HepG2 (cell line): ENCODE results near the gene THUMPD2. TPM values are rescaled to one million over a fixed set of nuclear protein-coding genes. Genes with fewer than 3 reads are reported as not detected.

Source experiments
- ATAC-seq: fragments of 200-7000 bp; cut with Tn5 transposase; 3 replicates; pipeline ENCODE4 v1.9.1; 2020; ENCODE audit warnings: mild to moderate bottlenecking, moderate library complexity
- BruUV-seq: library from RNA; stranded (reverse); fragments of 400-500 nt; replicated peaks from 2 replicates; lab custom pipeline; 2021; lab: Mats Ljungman, UMichigan
- CTCF ChIA-PET: fragments of 300-600 bp; formaldehyde crosslinking; extraction: SDS; loops from one replicate; lab custom pipeline; 2021; ENCODE audit warnings: low total read pairs, inconsistent platforms, low intra/inter-chr PET ratio; lab: Yijun Ruan, JAX
- POLR2A ChIA-PET: fragments of 350-600 bp; sonication (Branson Sonifier 250); formaldehyde crosslinking; loops from one replicate; lab custom pipeline; 2020; ENCODE audit warnings: antibody characterized with exemption, inconsistent platforms; lab: Yijun Ruan, JAX
- DNase-seq: peaks from one replicate; pipeline ENCODE4 v3.0.0-alpha.2; 2015; ENCODE audit warnings: low spot score
- FAIRE-seq: peaks from 3 replicates; lab custom pipeline; 2011; peaks lifted over from hg19 to GRCh38; lab: Jason Lieb, UNC
- H2AFZ ChIP-seq: one replicate; pipeline ENCODE4 v1.6.1; 2011; ENCODE audit warnings: low read length, inconsistent platforms
- H3K27ac ChIP-seq: fragments of 300-600 bp; 3 replicates; pipeline ENCODE4 v1.8.0; 2011; ENCODE audit warnings: mixed run types, mild to moderate bottlenecking, mixed read lengths, low read length, inconsistent platforms; ENCODE audit not compliant: insufficient read depth; ENCODE audit errors: extremely low read length
- H3K27me3 ChIP-seq, 2 experiments: fragments of 200-600 bp in 1 of 2; 2 replicates in 1 of 2; 3 replicates in 1 of 2; pipeline versions ENCODE4 v1.6.0 to v1.8.0; 2011; ENCODE audit warnings: low read length in 2 of 2, mild to moderate bottlenecking in 2 of 2, moderate library complexity in 2 of 2, inconsistent platforms in 1 of 2; ENCODE audit not compliant: insufficient read depth in 2 of 2, control insufficient read depth in 1 of 2
- H3K36me3 ChIP-seq, 2 experiments: fragments of 200-600 bp in 1 of 2; replicated peaks in 1 of 2; 2 replicates in 1 of 2; 3 replicates in 1 of 2; pipeline versions ENCODE4 v1.5.1 to v1.8.0; 2011; ENCODE audit warnings: low read length in 2 of 2, inconsistent platforms in 1 of 2; ENCODE audit not compliant: insufficient read depth in 2 of 2, control insufficient read depth in 1 of 2
- H3K4me1 ChIP-seq: 2 replicates; pipeline ENCODE4 v1.5.1; 2012; ENCODE audit warnings: low read length, inconsistent platforms; ENCODE audit not compliant: insufficient read depth
- H3K4me2 ChIP-seq: 2 replicates; pipeline ENCODE4 v1.6.0; 2011; ENCODE audit warnings: low read depth, low read length, inconsistent platforms
- H3K4me3 ChIP-seq, 3 experiments: fragments of 200-600 bp in 1 of 3; sonication (generic), shearing (Covaris generic) in 1 of 3; replicated peaks in 1 of 3; 2 replicates each; pipeline ENCODE4 v1.5.1; 2011 to 2016; ENCODE audit warnings: low read length in 3 of 3, inconsistent platforms in 2 of 3, low read depth in 2 of 3, mild to moderate bottlenecking in 2 of 3, control low read depth in 1 of 3, mixed read lengths in 1 of 3; ENCODE audit not compliant: insufficient read depth in 1 of 3
- H3K79me2 ChIP-seq: one replicate; pipeline ENCODE4 v1.6.1; 2011; ENCODE audit warnings: low read length, inconsistent platforms; ENCODE audit not compliant: insufficient read depth
- H3K9ac ChIP-seq: 2 replicates; pipeline ENCODE4 v1.6.0; 2011; ENCODE audit warnings: mild to moderate bottlenecking, low read depth, low read length, inconsistent platforms; ENCODE audit not compliant: insufficient read depth
- H3K9me3 ChIP-seq: 2 replicates; pipeline ENCODE4 v1.5.1; 2012; ENCODE audit warnings: mild to moderate bottlenecking, low read length
- H4K20me1 ChIP-seq: 2 replicates; pipeline ENCODE4 v1.6.0; 2011; ENCODE audit warnings: inconsistent platforms, mild to moderate bottlenecking, low read length, moderate library complexity; ENCODE audit not compliant: insufficient read depth
- DMAP1 ChIP-seq: IDR thresholded peaks from 2 replicates; pipeline ENCODE4 v1.6.1; 2016
- MTF2 ChIP-seq: sonication (generic); formaldehyde crosslinking; IDR thresholded peaks from 2 replicates; pipeline ENCODE4 v1.5.0; 2020; ENCODE audit warnings: missing genetic modification reagents, borderline replicate concordance
- THYN1 ChIP-seq: sonication (generic); formaldehyde crosslinking; IDR thresholded peaks from 2 replicates; pipeline ENCODE4 v1.8.1; 2023; ENCODE audit warnings: low read depth, mild to moderate bottlenecking, moderate library complexity, missing genetic modification reagents, borderline replicate concordance
- ZNF230 ChIP-seq: sonication (generic); formaldehyde crosslinking; IDR thresholded peaks from 2 replicates; pipeline ENCODE4 v1.4.0; 2020; ENCODE audit warnings: mild to moderate bottlenecking, missing genetic modification reagents
- WGBS: methylation state at CpG from one replicate; pipeline ENCODE4 v1.1.6; 2017; ENCODE audit warnings: low lambda C conversion rate; 5-methylcytosine and 5-hydroxymethylcytosine counted together
- in situ Hi-C: cut with HindIII; loops from 2 replicates; pipeline ENCODE4 v1.10.0; 2017; ENCODE audit warnings: low pct_unique_long_range_greater_than_20kb; ENCODE audit not compliant: extremely low pct_ligation_motif_present
- intact Hi-C: fragments of 100-400 bp; cut with micrococcal nuclease; formaldehyde crosslinking; loops from one replicate; pipeline ENCODE4 v1.10.0; 2022; ENCODE audit not compliant: unreplicated experiment
- polyA plus RNA-seq, 8 experiments: library from polyadenylated mRNA; depleted of rRNA in 3 of 8; stranded (reverse) in 7 of 8; unstranded in 1 of 8; fragments of >200 nt; fragmentation: Illumina TruSeq in 4 of 8; extraction: Trizol in 4 of 8; gene quantifications; 2 replicates each; pipeline versions ENCODE4 v1.2.1 to v1.2.3, GENCODE V29; 2011 to 2016; ENCODE audit warnings: low read depth in 4 of 8, missing spikeins in 1 of 8, mixed read lengths in 1 of 8; ENCODE audit not compliant: insufficient read depth in 1 of 8
- total RNA-seq, 5 experiments: library from RNA; depleted of rRNA; stranded (reverse); fragments of >200 nt; fragmentation: Illumina TruSeq; extraction: Trizol; gene quantifications; 2 replicates each; pipeline ENCODE4 v1.2.3, GENCODE V29; 2016; ENCODE audit warnings: low read depth in 1 of 5
- TF ChIP-seq, protein P1 (sequence below): sonication (generic); formaldehyde crosslinking; IDR thresholded peaks from 2 replicates; pipeline ENCODE4 v1.5.0; 2020; ENCODE audit warnings: missing genetic modification reagents
- TF ChIP-seq, protein P2 (sequence below): IDR thresholded peaks from 2 replicates; pipeline ENCODE4 v1.6.1; 2012; ENCODE audit warnings: low read depth, low read length, improper control_type of control experiment

The THUMPD2 gene
- total and polyA plus RNA-seq, 2 of the 13 experiments (the other 11 are each of a cell fraction or from before 2014, with no cell fraction given), result 11.8 to 15.6 TPM

DNA sequence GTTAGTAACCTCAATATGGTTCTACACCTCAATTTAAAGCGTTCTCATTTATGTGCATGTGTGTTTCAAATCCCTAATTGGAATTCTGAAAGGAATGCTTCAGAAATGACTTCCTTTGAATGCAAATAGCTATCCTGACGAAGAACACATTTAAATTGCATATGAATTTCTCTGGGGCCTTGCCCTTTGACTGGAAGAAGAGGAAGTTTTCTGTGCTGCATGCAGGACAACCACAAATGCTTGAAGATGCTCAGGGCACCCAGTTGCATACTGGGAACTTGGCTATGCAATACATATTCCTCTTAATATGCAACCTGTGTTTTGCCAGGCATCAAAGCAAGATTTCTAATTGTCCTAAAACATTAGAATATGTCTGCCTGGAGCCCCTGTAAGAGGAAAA, 58.1 kb downstream of the THUMPD2 start:
- FAIRE-seq (no peak), DNase-seq (no peak), ATAC-seq (no peak)
- CTCF ChIA-PET, result no interaction called here
- POLR2A ChIA-PET, result no interaction called here
- no peak overlapping the region for H3K4me2 ChIP-seq
- no peaks in the 10 kb centered on the region for H3K9me3 ChIP-seq
- no peak overlapping the region for H3K4me3 ChIP-seq
- peaks cover 49% of the 10 kb centered on the region for H3K4me1 ChIP-seq
- H3K79me2 ChIP-seq, result no peaks in the 10 kb centered on the region
- in situ Hi-C loops (no loop called here), intact Hi-C loops (no loop called here)
- 32% methylated on average over 2 of the region's 2 CpGs for WGBS
- H3K27ac ChIP-seq, result no peak overlapping the region
- no peaks in the 10 kb centered on the region for H3K36me3 ChIP-seq
- no TSS peak for BruUV-seq
- peaks cover 2 to 48% of the 10 kb centered on the region in 2 experiments; a peak in 4 of 5 replicates for H3K27me3 ChIP-seq
- H4K20me1 ChIP-seq, result no peaks in the 10 kb centered on the region
- no peak overlapping the region for H3K9ac ChIP-seq
- H2AFZ ChIP-seq, result no peak overlapping the region
- TF ChIP-seq MTF2 (CRISPR knock-in tag), result no peak
- TF ChIP-seq DMAP1 (CRISPR knock-in tag), result no peak
- TF ChIP-seq, protein P1, sequence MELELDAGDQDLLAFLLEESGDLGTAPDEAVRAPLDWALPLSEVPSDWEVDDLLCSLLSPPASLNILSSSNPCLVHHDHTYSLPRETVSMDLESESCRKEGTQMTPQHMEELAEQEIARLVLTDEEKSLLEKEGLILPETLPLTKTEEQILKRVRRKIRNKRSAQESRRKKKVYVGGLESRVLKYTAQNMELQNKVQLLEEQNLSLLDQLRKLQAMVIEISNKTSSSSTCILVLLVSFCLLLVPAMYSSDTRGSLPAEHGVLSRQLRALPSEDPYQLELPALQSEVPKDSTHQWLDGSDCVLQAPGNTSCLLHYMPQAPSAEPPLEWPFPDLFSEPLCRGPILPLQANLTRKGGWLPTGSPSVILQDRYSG (CRISPR knock-in tag), result no peak
- TF ChIP-seq THYN1, result no peak
- TF ChIP-seq ZNF230 (CRISPR knock-in tag), result no peak
- TF ChIP-seq, protein P2, sequence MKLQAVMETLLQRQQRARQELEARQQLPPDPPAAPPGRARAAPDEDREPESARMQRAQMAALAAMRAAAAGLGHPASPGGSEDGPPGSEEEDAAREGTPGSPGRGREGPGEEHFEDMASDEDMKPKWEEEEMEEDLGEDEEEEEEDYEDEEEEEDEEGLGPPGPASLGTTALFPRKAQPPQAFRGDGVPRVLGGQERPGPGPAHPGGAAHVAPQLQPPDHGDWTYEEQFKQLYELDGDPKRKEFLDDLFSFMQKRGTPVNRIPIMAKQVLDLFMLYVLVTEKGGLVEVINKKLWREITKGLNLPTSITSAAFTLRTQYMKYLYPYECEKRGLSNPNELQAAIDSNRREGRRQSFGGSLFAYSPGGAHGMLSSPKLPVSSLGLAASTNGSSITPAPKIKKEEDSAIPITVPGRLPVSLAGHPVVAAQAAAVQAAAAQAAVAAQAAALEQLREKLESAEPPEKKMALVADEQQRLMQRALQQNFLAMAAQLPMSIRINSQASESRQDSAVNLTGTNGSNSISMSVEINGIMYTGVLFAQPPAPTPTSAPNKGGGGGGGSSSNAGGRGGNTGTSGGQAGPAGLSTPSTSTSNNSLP, result no peak
